ENCODE measurements around the gene APELA.

Gene APELA

GRCh38 chr4:164874789-164875188 lies 2.2 kb upstream of the APELA start:
- no peak for ATAC-seq
- TF ChIP-seq TOX (CRISPR knock-in tag; IDR thresholded peaks at IDR 0.05; ENCODE audit: borderline replicate concordance) (no peak), CSRNP3 (CRISPR knock-in tag; IDR thresholded peaks at IDR 0.05) (no peak), CREB5 (CRISPR knock-in tag; IDR thresholded peaks at IDR 0.05; ENCODE audit: low read depth) (no peak), POU6F1 (CRISPR knock-in tag; IDR thresholded peaks at IDR 0.05; ENCODE audit: borderline replicate concordance, low read depth) (no peak), PPARA (CRISPR knock-in tag; IDR thresholded peaks at IDR 0.05; ENCODE audit: borderline replicate concordance) (no peak), ZFP3 (CRISPR knock-in tag; IDR thresholded peaks at IDR 0.05) (no peak), ZNF565 (CRISPR knock-in tag; conservative IDR thresholded peaks at IDR 0.05; ENCODE audit: low read depth) (no peak), TCF4 (CRISPR knock-in tag; IDR thresholded peaks at IDR 0.05; ENCODE audit: borderline replicate concordance) (no peak), TSHZ2 (CRISPR knock-in tag; IDR thresholded peaks at IDR 0.05) (no peak), ESRRG (CRISPR knock-in tag; IDR thresholded peaks at IDR 0.05) (no peak), ARNTL (CRISPR knock-in tag; IDR thresholded peaks at IDR 0.05; ENCODE audit: borderline replicate concordance, low read depth) (no peak), ZFP30 (CRISPR knock-in tag; IDR thresholded peaks at IDR 0.05) (no peak), PATZ1 (CRISPR knock-in tag; IDR thresholded peaks at IDR 0.05; ENCODE audit: borderline replicate concordance) (no peak), RARB (CRISPR knock-in tag; IDR thresholded peaks at IDR 0.05) (no peak), ZC3H10 (CRISPR knock-in tag; IDR thresholded peaks at IDR 0.05) (no peak), ISL1 (CRISPR knock-in tag; IDR thresholded peaks at IDR 0.05) (no peak), CSDC2 (CRISPR knock-in tag; IDR thresholded peaks at IDR 0.05) (no peak), BACH2 (CRISPR knock-in tag; IDR thresholded peaks at IDR 0.05; ENCODE audit: borderline replicate concordance) (no peak), GLIS3 (CRISPR knock-in tag; IDR thresholded peaks at IDR 0.05) (no peak)

- no peak for TF ChIP-seq PATZ1 (CRISPR knock-in tag; IDR thresholded peaks at IDR 0.05; ENCODE audit: borderline replicate concordance)
- TF ChIP-seq ZNF565 (CRISPR knock-in tag; conservative IDR thresholded peaks at IDR 0.05; ENCODE audit: low read depth): no peak
- TF ChIP-seq ZC3H10 (CRISPR knock-in tag; IDR thresholded peaks at IDR 0.05): no peak
- TF ChIP-seq POU6F1 (CRISPR knock-in tag; IDR thresholded peaks at IDR 0.05; ENCODE audit: borderline replicate concordance, low read depth): no peak
- no peak for TF ChIP-seq ISL1 (CRISPR knock-in tag; IDR thresholded peaks at IDR 0.05)
- no peak for TF ChIP-seq CSRNP3 (CRISPR knock-in tag; IDR thresholded peaks at IDR 0.05)
- TF ChIP-seq ZFP3 (CRISPR knock-in tag; IDR thresholded peaks at IDR 0.05): no peak
- no peak for TF ChIP-seq ESRRG (CRISPR knock-in tag; IDR thresholded peaks at IDR 0.05)
- TF ChIP-seq ARNTL (CRISPR knock-in tag; IDR thresholded peaks at IDR 0.05; ENCODE audit: borderline replicate concordance, low read depth): no peak
- TF ChIP-seq GLIS3 (CRISPR knock-in tag; IDR thresholded peaks at IDR 0.05): no peak
- TF ChIP-seq OSR1 (CRISPR knock-in tag; IDR thresholded peaks at IDR 0.05): no peak
- no peak for TF ChIP-seq ZFP30 (CRISPR knock-in tag; IDR thresholded peaks at IDR 0.05)
- TF ChIP-seq ZNF8 (CRISPR knock-in tag; IDR thresholded peaks at IDR 0.05): no peak
- TF ChIP-seq PPARA (CRISPR knock-in tag; IDR thresholded peaks at IDR 0.05; ENCODE audit: borderline replicate concordance): no peak
- no peak for TF ChIP-seq BACH2 (CRISPR knock-in tag; IDR thresholded peaks at IDR 0.05; ENCODE audit: borderline replicate concordance)
- no peak for TF ChIP-seq CREB5 (CRISPR knock-in tag; IDR thresholded peaks at IDR 0.05; ENCODE audit: low read depth)
- ATAC-seq: no peak
Observed at GRCh38 chr4:164880489-164881262, 3.7 kb downstream of the APELA start.

All from SK-N-SH treated with all-trans-retinoic acid at 6 μM for 48 hours (cell line).